ENCODE results near the gene STMP1.
"Not testable (repeated sequence)": the region's sequence is repeated elsewhere in the genome, so short reads cannot be mapped to it uniquely, and the experiment has no call there.

The STMP1 gene

GRCh38 chr7:135666846-135667245, 4.5 kb downstream of the STMP1 start:
- Histone ChIP-seq H3K4me3 (ENCODE audit: low read depth, low read length) (no peak overlapping the region), H3K9me3 (ENCODE audit: control insufficient read depth, insufficient read depth, low read length) (no peaks in the 10 kb centered on the region), H3K27me3 (ENCODE audit: control insufficient read depth, insufficient read depth, low read length) (no peaks in the 10 kb centered on the region), H3K9ac (ENCODE audit: low read depth, low read length) (no peak overlapping the region), H3K4me1 (ENCODE audit: control insufficient read depth, insufficient read depth, low read length) (no peaks in the 10 kb centered on the region), H3K36me3 (ENCODE audit: control insufficient read depth, insufficient read depth, low read length) (no peaks in the 10 kb centered on the region)

DNA sequence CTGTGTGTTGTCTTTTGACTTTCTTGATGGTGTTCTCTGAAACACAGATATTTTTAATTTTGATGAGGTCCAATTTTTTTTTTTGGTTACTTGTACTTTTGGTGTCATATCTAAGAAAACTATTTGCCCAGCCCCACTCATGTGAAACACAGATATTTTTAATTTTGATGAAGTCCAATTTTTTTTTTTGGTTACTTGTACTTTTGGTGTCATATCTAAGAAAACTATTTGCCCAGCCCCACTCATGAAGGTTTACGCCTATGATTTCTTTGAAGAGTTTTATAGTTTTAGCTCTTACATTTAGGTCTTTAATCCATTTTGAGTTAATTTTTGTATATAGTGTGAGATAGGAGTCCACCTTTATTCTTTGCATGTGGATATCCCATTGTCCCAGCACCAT, 5.3 kb downstream of the STMP1 start:
- H3K36me3 ChIP-seq (ENCODE audit: control insufficient read depth, insufficient read depth, low read length); H3K27me3 ChIP-seq (ENCODE audit: control insufficient read depth, insufficient read depth, low read length); H3K4me3 ChIP-seq (ENCODE audit: low read depth, low read length): not testable (repeated sequence)

DNA sequence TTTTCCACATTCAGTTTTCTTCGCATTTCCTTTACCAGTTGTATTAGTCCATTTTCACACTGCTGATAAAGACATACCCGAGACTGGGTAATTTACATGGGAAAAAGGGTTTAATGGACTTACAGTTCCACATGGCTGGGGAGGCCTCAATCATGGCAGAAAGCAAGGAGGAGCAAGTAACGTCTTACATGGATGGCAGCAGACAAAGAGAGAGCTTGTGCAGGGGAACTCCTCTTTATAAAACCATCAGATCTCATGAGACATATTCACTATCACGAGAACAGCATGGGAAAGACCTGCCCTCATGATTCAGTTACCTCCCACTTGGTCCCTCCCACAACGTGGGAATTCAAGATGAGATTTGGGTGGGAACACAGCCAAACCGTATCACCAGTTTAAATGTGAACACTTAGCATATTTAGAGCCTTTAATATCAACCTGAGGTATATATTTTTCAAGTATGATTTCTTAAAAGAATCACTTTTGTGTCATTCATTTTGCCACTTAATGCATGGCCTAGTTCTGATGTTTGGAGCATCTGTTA, 6.6 kb downstream of the STMP1 start:
- not testable (repeated sequence) for H3K27me3 ChIP-seq (ENCODE audit: control insufficient read depth, insufficient read depth, low read length); H3K9me3 ChIP-seq (ENCODE audit: control insufficient read depth, insufficient read depth, low read length); H3K36me3 ChIP-seq (ENCODE audit: control insufficient read depth, insufficient read depth, low read length); H3K9ac ChIP-seq (ENCODE audit: low read depth, low read length); H3K4me1 ChIP-seq (ENCODE audit: control insufficient read depth, insufficient read depth, low read length); H3K4me3 ChIP-seq (ENCODE audit: low read depth, low read length)

More for the DNA sequence above, 5.3 kb downstream of the STMP1 start:
- H3K4me1 ChIP-seq (ENCODE audit: control insufficient read depth, insufficient read depth, low read length); H3K9ac ChIP-seq (ENCODE audit: low read depth, low read length); H3K9me3 ChIP-seq (ENCODE audit: control insufficient read depth, insufficient read depth, low read length): not testable (repeated sequence)

GRCh38 chr7:135669774-135670173, 7.5 kb downstream of the STMP1 start:
- H3K4me1 ChIP-seq (ENCODE audit: control insufficient read depth, insufficient read depth, low read length): no peaks in the 10 kb centered on the region
- H3K36me3 ChIP-seq (ENCODE audit: control insufficient read depth, insufficient read depth, low read length): no peaks in the 10 kb centered on the region

DNA sequence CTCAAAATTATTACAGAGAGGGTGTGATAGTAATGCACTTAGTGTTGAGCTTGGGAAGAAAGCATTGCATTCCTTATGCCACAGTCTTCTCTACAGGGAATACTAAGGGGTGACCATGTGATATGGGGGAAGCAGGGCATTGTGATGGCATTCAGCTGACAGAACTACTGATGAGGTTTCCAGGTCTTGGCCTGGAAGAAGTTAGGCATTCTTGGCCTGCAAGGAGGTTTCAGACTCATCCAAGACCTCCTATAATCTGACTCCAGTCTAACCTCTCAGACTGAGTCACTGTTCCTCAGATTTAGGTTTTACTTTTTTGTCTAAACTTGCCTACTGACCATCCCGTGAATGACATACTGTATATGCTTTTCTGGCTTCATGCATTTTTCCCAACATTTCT, 7.9 kb downstream of the STMP1 start:
- H3K36me3 ChIP-seq (ENCODE audit: control insufficient read depth, insufficient read depth, low read length): no peaks in the 10 kb centered on the region
- no peaks in the 10 kb centered on the region for H3K4me1 ChIP-seq (ENCODE audit: control insufficient read depth, insufficient read depth, low read length)
- H3K27me3 ChIP-seq (ENCODE audit: control insufficient read depth, insufficient read depth, low read length): no peaks in the 10 kb centered on the region
- H3K4me3 ChIP-seq (ENCODE audit: low read depth, low read length): no peak overlapping the region
- H3K9me3 ChIP-seq (ENCODE audit: control insufficient read depth, insufficient read depth, low read length): no peaks in the 10 kb centered on the region
- H3K9ac ChIP-seq (ENCODE audit: low read depth, low read length): no peak overlapping the region

More at GRCh38 chr7:135669774-135670173, 7.5 kb downstream of the STMP1 start:
- Histone ChIP-seq H3K9me3 (ENCODE audit: control insufficient read depth, insufficient read depth, low read length) (no peaks in the 10 kb centered on the region), H3K27me3 (ENCODE audit: control insufficient read depth, insufficient read depth, low read length) (no peaks in the 10 kb centered on the region), H3K4me3 (ENCODE audit: low read depth, low read length) (no peak overlapping the region), H3K9ac (ENCODE audit: low read depth, low read length) (no peak overlapping the region)

GRCh38 chr7:135672560-135673359, 10.4 kb downstream of the STMP1 start:
- no peak overlapping the region for H3K4me3 ChIP-seq (ENCODE audit: low read depth, low read length)
- H3K27me3 ChIP-seq (ENCODE audit: control insufficient read depth, insufficient read depth, low read length): no peaks in the 10 kb centered on the region
- no peaks in the 10 kb centered on the region for H3K4me1 ChIP-seq (ENCODE audit: control insufficient read depth, insufficient read depth, low read length)
- no peaks in the 10 kb centered on the region for H3K9me3 ChIP-seq (ENCODE audit: control insufficient read depth, insufficient read depth, low read length)
- H3K9ac ChIP-seq (ENCODE audit: low read depth, low read length): no peak overlapping the region
- H3K36me3 ChIP-seq (ENCODE audit: control insufficient read depth, insufficient read depth, low read length): no peaks in the 10 kb centered on the region

- Histone ChIP-seq H3K27me3 (ENCODE audit: control insufficient read depth, insufficient read depth, low read length) (no peaks in the 10 kb centered on the region), H3K4me3 (ENCODE audit: low read depth, low read length) (no peak overlapping the region), H3K9ac (ENCODE audit: low read depth, low read length) (no peak overlapping the region), H3K36me3 (ENCODE audit: control insufficient read depth, insufficient read depth, low read length) (no peaks in the 10 kb centered on the region), H3K9me3 (ENCODE audit: control insufficient read depth, insufficient read depth, low read length) (no peaks in the 10 kb centered on the region), H3K4me1 (ENCODE audit: control insufficient read depth, insufficient read depth, low read length) (no peaks in the 10 kb centered on the region)
Measured at GRCh38 chr7:135673360-135673706, 11.0 kb downstream of the STMP1 start.

- no peaks in the 10 kb centered on the region for H3K9me3 ChIP-seq (ENCODE audit: control insufficient read depth, insufficient read depth, low read length)
- H3K36me3 ChIP-seq (ENCODE audit: control insufficient read depth, insufficient read depth, low read length): no peaks in the 10 kb centered on the region
- H3K4me1 ChIP-seq (ENCODE audit: control insufficient read depth, insufficient read depth, low read length): no peaks in the 10 kb centered on the region
- no peak overlapping the region for H3K4me3 ChIP-seq (ENCODE audit: low read depth, low read length)
- H3K27me3 ChIP-seq (ENCODE audit: control insufficient read depth, insufficient read depth, low read length): no peaks in the 10 kb centered on the region
- H3K9ac ChIP-seq (ENCODE audit: low read depth, low read length): no peak overlapping the region
Measured at GRCh38 chr7:135678612-135679575, 16.6 kb downstream of the STMP1 start.

DNA sequence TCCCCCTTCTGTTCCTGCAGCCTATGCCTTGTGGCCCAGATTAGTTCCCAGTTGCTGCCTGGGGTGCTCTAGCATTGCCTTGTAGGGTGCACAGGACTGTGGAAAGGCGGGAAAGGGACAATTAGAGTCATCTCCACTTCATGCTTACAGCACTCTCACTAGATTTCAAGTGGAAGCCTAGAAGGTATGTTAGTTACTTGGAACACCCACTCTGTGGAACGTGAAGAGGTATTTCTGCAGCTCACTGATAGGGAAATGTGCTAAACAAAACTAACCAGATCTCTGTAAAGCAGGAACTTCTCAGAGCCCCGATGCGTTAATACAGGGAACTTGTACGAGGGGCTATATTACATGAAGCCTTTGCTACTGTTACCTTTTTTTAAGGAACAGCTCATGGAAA, 19.4 kb downstream of the STMP1 start:
- no peak overlapping the region for H3K9ac ChIP-seq (ENCODE audit: low read depth, low read length)

GRCh38 chr7:135682191-135682590, 19.9 kb downstream of the STMP1 start:
- Histone ChIP-seq H3K9ac (ENCODE audit: low read depth, low read length) (no peak overlapping the region), H3K36me3 (ENCODE audit: control insufficient read depth, insufficient read depth, low read length) (no peaks in the 10 kb centered on the region), H3K9me3 (ENCODE audit: control insufficient read depth, insufficient read depth, low read length) (no peaks in the 10 kb centered on the region), H3K4me1 (ENCODE audit: control insufficient read depth, insufficient read depth, low read length) (no peaks in the 10 kb centered on the region), H3K4me3 (ENCODE audit: low read depth, low read length) (no peak overlapping the region), H3K27me3 (ENCODE audit: control insufficient read depth, insufficient read depth, low read length) (no peaks in the 10 kb centered on the region)

More for the DNA sequence above, 19.4 kb downstream of the STMP1 start:
- Histone ChIP-seq H3K36me3 (ENCODE audit: control insufficient read depth, insufficient read depth, low read length) (no peaks in the 10 kb centered on the region), H3K4me3 (ENCODE audit: low read depth, low read length) (no peak overlapping the region), H3K4me1 (ENCODE audit: control insufficient read depth, insufficient read depth, low read length) (no peaks in the 10 kb centered on the region), H3K27me3 (ENCODE audit: control insufficient read depth, insufficient read depth, low read length) (no peaks in the 10 kb centered on the region), H3K9me3 (ENCODE audit: control insufficient read depth, insufficient read depth, low read length) (no peaks in the 10 kb centered on the region)

GRCh38 chr7:135683609-135684008, 21.3 kb downstream of the STMP1 start:
- Histone ChIP-seq H3K4me1 (ENCODE audit: control insufficient read depth, insufficient read depth, low read length) (no peaks in the 10 kb centered on the region), H3K27me3 (ENCODE audit: control insufficient read depth, insufficient read depth, low read length) (no peaks in the 10 kb centered on the region), H3K9ac (ENCODE audit: low read depth, low read length) (no peak overlapping the region), H3K9me3 (ENCODE audit: control insufficient read depth, insufficient read depth, low read length) (no peaks in the 10 kb centered on the region), H3K4me3 (ENCODE audit: low read depth, low read length) (no peak overlapping the region), H3K36me3 (ENCODE audit: control insufficient read depth, insufficient read depth, low read length) (no peaks in the 10 kb centered on the region)
